ENCODE data around the gene ANKRD33B. TPM values are rescaled to one million over a fixed set of nuclear protein-coding genes. Genes with fewer than 3 reads are reported as not detected.

ANKRD33B gene
- total and polyA plus RNA-seq, 2 of the 13 experiments (the other 11 are each of a cell fraction or from before 2014, with no cell fraction given): 0.02 TPM; not detected in 1

GRCh38 chr5:10559871-10560270 lies 4.0 kb upstream of the ANKRD33B start (continued):
- TF ChIP-seq, protein P1, sequence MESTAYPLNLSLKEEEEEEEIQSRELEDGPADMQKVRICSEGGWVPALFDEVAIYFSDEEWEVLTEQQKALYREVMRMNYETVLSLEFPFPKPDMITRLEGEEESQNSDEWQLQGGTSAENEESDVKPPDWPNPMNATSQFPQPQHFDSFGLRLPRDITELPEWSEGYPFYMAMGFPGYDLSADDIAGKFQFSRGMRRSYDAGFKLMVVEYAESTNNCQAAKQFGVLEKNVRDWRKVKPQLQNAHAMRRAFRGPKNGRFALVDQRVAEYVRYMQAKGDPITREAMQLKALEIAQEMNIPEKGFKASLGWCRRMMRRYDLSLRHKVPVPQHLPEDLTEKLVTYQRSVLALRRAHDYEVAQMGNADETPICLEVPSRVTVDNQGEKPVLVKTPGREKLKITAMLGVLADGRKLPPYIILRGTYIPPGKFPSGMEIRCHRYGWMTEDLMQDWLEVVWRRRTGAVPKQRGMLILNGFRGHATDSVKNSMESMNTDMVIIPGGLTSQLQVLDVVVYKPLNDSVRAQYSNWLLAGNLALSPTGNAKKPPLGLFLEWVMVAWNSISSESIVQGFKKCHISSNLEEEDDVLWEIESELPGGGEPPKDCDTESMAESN (CRISPR knock-in tag; conservative IDR thresholded peaks at IDR 0.05): no peak
- no peak for TF ChIP-seq ZNF775 (CRISPR knock-in tag; IDR thresholded peaks at IDR 0.05; ENCODE audit: borderline replicate concordance)
- TF ChIP-seq ZNF124 (CRISPR knock-in tag; IDR thresholded peaks at IDR 0.05): no peak
- no peak for TF ChIP-seq ZNF589 (CRISPR knock-in tag; conservative IDR thresholded peaks at IDR 0.05)
- no peak for TF ChIP-seq ZSCAN12 (CRISPR knock-in tag; IDR thresholded peaks at IDR 0.05)
- no peak for TF ChIP-seq SALL1 (CRISPR knock-in tag; IDR thresholded peaks at IDR 0.05)
- TF ChIP-seq ZFP62 (CRISPR knock-in tag; IDR thresholded peaks at IDR 0.05): no peak

DNA sequence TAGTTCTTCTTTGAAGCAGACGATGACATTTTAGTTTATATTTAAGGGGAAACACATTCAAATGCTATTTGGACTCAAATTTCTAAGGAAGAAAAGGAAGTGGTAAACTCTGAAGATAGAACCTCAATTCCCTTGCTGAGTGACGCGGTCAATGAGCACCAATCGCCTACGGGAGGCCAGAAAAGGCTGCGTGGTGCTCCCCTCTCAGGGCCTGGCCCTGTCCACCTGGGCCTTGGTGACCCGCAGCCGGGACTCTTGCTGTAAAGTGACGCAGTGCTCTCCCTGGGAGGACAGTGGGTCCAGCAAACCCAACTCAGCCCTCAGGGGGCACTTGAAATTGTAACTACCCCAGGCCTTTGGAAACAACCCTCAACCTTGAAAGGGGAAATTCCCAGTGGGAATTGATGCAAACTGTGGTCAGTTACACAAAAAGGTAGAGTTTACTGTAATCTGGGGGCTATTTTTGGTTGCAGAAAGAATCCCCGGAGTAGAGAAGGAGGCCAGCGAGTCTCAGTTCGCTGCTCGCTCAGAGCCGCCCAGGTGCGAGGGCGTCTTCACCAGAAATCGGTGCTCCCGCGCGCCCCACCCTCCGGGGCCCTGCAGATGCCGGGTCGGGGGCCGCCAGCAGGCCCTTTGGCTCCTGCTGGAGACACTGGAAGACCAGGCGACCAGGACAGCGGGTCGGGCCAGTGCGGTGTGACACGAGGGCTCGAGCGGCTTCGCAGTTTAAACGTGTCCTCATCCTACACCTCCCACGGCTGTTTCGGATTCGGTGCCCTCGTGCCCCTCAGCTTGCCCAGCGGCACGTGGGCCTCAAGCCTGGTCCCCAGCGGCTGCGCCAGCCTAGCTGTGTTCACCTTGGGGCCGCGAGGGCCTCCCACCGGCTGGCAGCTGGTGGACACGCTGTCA lies 1.4 kb upstream of the ANKRD33B start:
- Histone ChIP-seq H3K4me2 (ENCODE audit: low read depth, low read length) (no peak overlapping the region), H3K4me3 (replicated peaks in 1 of 3; ENCODE audit: insufficient read depth in 1 of 3, low read depth in 2 of 3, low read length in 3 of 3) (no peak overlapping the region)
- FAIRE-seq: no peak

More for the DNA sequence above, 1.4 kb upstream of the ANKRD33B start:
- no peak overlapping the region for H3K27ac ChIP-seq (ENCODE audit: extremely low read length, insufficient read depth, low read length)
- in situ Hi-C loops (cut with HindIII; ENCODE audit: extremely low pct_ligation_motif_present, low pct_unique_long_range_greater_than_20kb): no loop called here
- no peak for ATAC-seq
- ChIA-PET CTCF (ENCODE audit: low intra/inter-chr PET ratio, low total read pairs) (no interaction called here), POLR2A (no interaction called here)
- no peaks in the 10 kb centered on the region for H4K20me1 ChIP-seq (ENCODE audit: insufficient read depth, low read length)
- H3K9ac ChIP-seq (ENCODE audit: insufficient read depth, low read depth, low read length): no peak overlapping the region
- intact Hi-C loops (cut with micrococcal nuclease; ENCODE audit: unreplicated experiment): no loop called here
- H3K36me3 ChIP-seq (replicated peaks in 1 of 2; ENCODE audit: control insufficient read depth in 1 of 2, insufficient read depth in 2 of 2, low read length in 2 of 2): no peaks in the 10 kb centered on the region
- no peak overlapping the region for H2AFZ ChIP-seq (ENCODE audit: low read length)
- WGBS (ENCODE audit: low lambda C conversion rate): 79% methylated on average over 24 of the region's 45 CpGs
- TF ChIP-seq TBX3 (IDR thresholded peaks at IDR 0.05; ENCODE audit: borderline replicate concordance) (no peak), AGO2 (optimal IDR thresholded peaks at IDR 0.05; ENCODE audit: low read depth, low read length) (no peak), ZNF558 (CRISPR knock-in tag; IDR thresholded peaks at IDR 0.05; ENCODE audit: borderline replicate concordance) (no peak)
- TF ChIP-seq, protein P2, sequence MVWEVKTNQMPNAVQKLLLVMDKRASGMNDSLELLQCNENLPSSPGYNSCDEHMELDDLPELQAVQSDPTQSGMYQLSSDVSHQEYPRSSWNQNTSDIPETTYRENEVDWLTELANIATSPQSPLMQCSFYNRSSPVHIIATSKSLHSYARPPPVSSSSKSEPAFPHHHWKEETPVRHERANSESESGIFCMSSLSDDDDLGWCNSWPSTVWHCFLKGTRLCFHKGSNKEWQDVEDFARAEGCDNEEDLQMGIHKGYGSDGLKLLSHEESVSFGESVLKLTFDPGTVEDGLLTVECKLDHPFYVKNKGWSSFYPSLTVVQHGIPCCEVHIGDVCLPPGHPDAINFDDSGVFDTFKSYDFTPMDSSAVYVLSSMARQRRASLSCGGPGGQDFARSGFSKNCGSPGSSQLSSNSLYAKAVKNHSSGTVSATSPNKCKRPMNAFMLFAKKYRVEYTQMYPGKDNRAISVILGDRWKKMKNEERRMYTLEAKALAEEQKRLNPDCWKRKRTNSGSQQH (CRISPR knock-in tag; IDR thresholded peaks at IDR 0.05; ENCODE audit: low read depth): no peak
- H3K4me1 ChIP-seq (ENCODE audit: insufficient read depth, low read length): no peaks in the 10 kb centered on the region
- peaks cover 2 to 33% of the 10 kb centered on the region in 2 experiments; a peak in 4 of 5 replicates for H3K27me3 ChIP-seq (ENCODE audit: control insufficient read depth in 1 of 2, insufficient read depth in 2 of 2, low read length in 2 of 2)
- no peak for DNase-seq (ENCODE audit: low spot score)
- no peaks in the 10 kb centered on the region for H3K79me2 ChIP-seq (ENCODE audit: insufficient read depth, low read length)
- no TSS peak for BruUV-seq (replicated peaks)
- no peaks in the 10 kb centered on the region for H3K9me3 ChIP-seq (ENCODE audit: low read length)
